Activated CD8-positive, alpha-beta memory T cell treated with anti-CD3 and anti-CD28 coated beads for 1 hour (primary cell): ENCODE data around the gene QTRT2.

ENCODE experiments used
- DNase-seq, 2 donors: peaks; one replicate each; pipeline ENCODE4 v3.0.0-alpha.2; 2020; ENCODE audit warnings: low read depth in 1 of 2; ENCODE audit errors: extremely low read depth in 1 of 2

The QTRT2 gene

GRCh38 chr3:114056130-114057010 lies at the start of gene QTRT2, which contains the start of gene CCDC191:
Gene QTRT2 (plus strand): TSS chr3:114056737. CDS start chr3:114065258, 8,521 bp downstream.
Gene CCDC191 (minus strand): TSS chr3:114056526. CDS start chr3:114056466, 60 bp downstream.
- peak; percentile 95 to 98 for DNase-seq

- DNase-seq, result no peak
These were observed 45.3 kb upstream of the QTRT2 start for GRCh38 chr3:114011059-114011797.

- no peak for DNase-seq
These were observed 42.3 kb upstream of the QTRT2 start for GRCh38 chr3:114014211-114014610.

- no peak for DNase-seq
These were observed 37.1 kb upstream of the QTRT2 start for GRCh38 chr3:114019486-114019885.

GRCh38 chr3:114020907-114021306 lies 35.6 kb upstream of the QTRT2 start:
- DNase-seq, result no peak

- no peak for DNase-seq
These were observed 34.3 kb upstream of the QTRT2 start for GRCh38 chr3:114022145-114022802.

GRCh38 chr3:114025451-114025850 lies 31.1 kb upstream of the QTRT2 start:
- no peak for DNase-seq

- DNase-seq, result no peak
These were observed 30.2 kb upstream of the QTRT2 start for GRCh38 chr3:114026331-114026730.

GRCh38 chr3:114033721-114034120 lies 22.8 kb upstream of the QTRT2 start:
- no peak for DNase-seq

- no peak for DNase-seq
These were observed 22.3 kb upstream of the QTRT2 start for GRCh38 chr3:114034211-114034610.

GRCh38 chr3:114034787-114035545 lies 21.6 kb upstream of the QTRT2 start:
- no peak for DNase-seq

GRCh38 chr3:114035896-114036295 lies 20.6 kb upstream of the QTRT2 start:
- no peak for DNase-seq

- no peak for DNase-seq
These were observed 13.3 kb upstream of the QTRT2 start for GRCh38 chr3:114043205-114043604.

GRCh38 chr3:114052216-114052615 lies 4.3 kb upstream of the QTRT2 start:
- no peak for DNase-seq

GRCh38 chr3:114057011-114057347 lies 442 bp downstream of the QTRT2 start:
- DNase-seq, result no peak

- DNase-seq, result no peak
These were observed 2.1 kb downstream of the QTRT2 start for GRCh38 chr3:114058646-114059045.

GRCh38 chr3:114060906-114061655 lies 4.5 kb downstream of the QTRT2 start:
- DNase-seq, result no peak

GRCh38 chr3:114067804-114068203 lies 11.3 kb downstream of the QTRT2 start:
- no peak for DNase-seq

- DNase-seq, result no peak
These were observed 11.8 kb downstream of the QTRT2 start for GRCh38 chr3:114068336-114068735.

GRCh38 chr3:114071786-114072185 lies 15.2 kb downstream of the QTRT2 start:
- DNase-seq, result no peak
